Measurements from ENCODE around the gene MTX1.
A peak's percentile ranks its signal among the peaks of the same experiment; 100 is the strongest.

Gene MTX1

DNA sequence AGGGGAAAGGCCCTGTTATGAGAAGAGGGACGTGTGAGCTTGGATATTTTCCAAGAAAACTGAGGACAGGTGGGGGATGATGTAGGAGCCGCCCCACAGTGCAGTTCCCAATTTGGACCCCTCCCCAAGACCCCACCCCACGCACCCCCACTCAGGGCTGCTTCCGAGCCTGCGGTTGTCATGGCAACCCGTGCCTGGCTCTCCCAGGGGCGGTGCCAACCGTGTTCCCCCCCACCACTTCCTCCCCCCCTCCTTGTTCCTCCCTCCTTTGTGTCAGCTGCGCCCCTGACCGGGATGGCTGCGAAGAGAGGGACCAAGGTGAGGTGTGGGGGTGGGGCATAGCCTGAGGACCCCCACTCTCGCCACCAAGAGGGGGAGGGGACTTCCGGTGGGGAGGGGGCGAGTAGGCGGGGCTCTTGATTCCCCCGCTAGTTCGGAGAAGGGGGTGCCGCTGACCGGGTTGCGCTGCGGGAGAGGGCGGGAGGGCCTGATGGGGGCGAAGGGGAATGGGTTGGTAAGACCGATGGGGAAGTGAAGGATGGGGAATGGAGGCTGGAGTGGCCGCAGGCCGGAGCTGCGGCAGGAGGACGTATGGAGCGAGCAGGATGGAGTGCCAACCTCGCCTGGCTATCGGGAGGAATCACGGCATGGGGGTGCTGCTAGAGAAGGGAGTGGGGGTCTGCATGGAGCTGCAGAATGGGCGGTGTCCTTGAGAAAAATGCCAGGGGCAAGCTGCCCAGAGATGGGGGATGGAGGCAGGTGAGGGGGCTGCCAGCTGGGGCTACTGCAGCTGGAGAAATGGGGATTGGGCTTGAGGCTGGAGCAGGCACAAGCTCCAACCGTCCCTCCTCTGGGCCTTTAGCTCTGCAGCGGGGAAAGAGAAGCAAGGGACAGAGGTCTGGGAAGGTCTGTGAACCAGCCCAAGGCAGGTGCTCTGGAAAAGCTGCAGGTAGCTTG is 33.9 kb upstream of the MTX1 start:
- peak in 1 of 2 donors; percentile 42 for DNase-seq (ENCODE audit: low read depth in 2 of 2)

DNA sequence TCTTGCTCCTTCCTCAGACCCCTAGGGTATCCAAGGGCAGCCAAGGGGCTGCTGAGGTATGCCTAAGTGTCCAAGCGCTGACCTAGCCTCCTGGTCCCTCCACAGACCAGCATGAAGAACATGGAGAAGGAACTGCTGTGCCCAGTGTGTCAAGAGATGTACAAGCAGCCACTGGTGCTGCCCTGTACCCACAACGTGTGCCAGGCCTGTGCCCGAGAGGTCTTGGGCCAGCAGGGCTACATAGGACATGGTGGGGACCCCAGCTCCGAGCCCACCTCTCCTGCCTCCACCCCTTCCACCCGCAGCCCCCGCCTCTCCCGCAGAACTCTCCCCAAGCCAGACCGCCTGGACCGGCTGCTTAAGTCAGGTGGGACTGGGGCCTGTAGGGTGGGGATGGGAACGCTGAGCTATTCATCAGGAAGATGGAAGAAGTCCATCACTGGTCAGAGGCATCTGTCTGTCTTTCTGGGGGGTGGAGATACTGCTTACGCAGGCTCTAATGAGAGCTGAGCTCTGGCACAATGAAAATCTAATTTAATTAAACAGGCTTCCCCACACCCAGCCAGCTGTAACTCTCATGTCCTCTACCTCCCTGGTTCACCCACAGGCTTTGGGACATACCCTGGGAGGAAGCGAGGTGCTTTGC is 33.1 kb upstream of the MTX1 start:
- no peak for DNase-seq (ENCODE audit: low read depth in 2 of 2)

DNA sequence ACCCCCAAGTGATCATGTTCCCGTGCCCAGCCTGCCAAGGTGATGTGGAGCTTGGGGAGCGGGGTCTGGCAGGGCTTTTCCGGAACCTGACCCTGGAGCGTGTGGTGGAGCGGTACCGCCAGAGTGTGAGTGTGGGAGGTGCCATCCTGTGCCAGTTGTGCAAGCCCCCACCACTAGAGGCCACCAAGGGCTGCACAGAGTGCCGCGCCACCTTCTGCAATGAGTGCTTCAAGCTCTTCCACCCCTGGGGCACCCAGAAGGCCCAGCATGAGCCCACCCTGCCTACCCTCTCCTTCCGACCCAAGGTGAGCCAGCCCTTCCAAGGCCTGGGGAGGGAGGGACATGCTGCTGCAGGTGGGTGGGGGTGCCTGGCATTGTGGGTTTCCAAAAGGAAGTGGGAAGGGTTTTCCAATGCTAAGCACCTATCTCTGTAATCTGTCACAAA is 32.5 kb upstream of the MTX1 start:
- peak in 1 of 2 donors; percentile 7 for DNase-seq (ENCODE audit: low read depth in 2 of 2)

DNA sequence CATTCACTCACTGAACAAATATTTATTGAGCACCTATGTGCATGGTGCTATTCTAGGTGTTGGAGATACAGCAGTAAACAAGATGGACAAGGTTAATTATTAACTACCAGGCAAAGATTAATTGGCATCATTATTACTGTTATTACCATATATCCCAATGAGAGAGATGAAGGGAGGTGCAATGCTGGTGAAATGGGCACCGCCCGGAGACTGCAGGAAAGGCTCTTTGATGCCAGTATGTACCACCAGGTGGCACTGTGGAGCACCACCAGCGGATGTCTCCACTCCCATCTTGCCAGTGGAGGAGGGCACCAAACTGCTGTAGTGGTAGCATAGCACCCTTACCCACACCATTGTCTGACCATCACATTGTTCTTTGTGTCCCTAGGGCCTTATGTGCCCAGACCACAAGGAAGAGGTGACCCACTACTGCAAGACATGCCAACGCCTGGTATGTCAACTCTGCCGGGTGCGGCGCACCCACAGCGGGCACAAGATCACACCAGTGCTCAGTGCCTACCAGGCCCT is 31.9 kb upstream of the MTX1 start:
- peak in 1 of 2 donors; percentile 83 for DNase-seq (ENCODE audit: low read depth in 2 of 2)

DNA sequence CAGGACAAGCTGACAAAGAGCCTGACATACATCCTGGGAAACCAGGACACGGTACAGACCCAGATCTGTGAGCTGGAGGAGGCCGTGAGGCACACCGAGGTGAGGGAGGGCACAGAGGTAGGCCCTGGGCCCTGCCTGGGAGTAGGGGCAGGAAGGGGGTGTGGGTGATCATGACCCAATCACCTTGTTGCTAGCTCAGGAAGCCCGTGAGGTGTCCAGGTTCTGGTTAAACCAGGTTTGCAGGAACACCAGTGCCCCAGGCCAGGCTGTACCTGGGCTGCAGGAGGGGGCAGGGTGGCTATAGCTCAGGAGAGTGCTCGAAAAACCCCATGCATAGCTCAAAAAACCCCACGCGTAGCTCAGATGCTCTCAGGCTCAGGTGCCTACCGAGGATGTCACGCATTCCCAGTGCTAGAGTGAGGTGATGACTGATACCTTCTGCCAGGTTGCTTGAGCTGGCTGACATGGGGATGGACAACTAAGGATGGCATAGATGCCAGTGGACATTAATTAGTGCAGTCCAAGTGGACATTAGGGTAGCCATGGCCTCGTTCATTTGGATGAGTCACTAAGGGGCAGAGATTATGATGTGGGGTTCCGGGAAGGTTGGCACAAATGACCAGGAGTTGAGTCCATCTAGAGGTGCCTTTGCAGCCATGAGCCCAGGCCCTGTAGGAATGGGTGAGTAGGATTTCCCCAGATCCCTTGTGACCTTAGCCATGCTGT is 31.1 kb upstream of the MTX1 start:
- DNase-seq (ENCODE audit: low read depth in 2 of 2): no peak

DNA sequence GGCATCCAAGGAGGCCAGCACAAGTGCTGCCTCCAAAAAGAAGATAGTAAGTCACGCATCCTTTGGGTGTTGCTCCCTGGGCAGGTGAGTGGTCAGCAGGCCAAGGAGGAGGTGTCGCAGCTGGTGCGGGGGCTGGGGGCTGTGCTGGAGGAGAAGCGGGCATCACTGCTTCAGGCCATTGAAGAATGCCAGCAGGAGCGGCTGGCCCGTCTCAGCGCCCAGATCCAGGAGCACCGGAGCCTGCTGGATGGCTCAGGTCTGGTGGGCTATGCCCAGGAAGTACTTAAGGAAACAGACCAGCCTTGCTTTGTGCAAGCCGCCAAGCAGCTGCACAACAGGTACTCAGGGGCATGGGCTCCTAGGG is 30.6 kb upstream of the MTX1 start:
- DNase-seq (ENCODE audit: low read depth in 2 of 2): no peak

DNA sequence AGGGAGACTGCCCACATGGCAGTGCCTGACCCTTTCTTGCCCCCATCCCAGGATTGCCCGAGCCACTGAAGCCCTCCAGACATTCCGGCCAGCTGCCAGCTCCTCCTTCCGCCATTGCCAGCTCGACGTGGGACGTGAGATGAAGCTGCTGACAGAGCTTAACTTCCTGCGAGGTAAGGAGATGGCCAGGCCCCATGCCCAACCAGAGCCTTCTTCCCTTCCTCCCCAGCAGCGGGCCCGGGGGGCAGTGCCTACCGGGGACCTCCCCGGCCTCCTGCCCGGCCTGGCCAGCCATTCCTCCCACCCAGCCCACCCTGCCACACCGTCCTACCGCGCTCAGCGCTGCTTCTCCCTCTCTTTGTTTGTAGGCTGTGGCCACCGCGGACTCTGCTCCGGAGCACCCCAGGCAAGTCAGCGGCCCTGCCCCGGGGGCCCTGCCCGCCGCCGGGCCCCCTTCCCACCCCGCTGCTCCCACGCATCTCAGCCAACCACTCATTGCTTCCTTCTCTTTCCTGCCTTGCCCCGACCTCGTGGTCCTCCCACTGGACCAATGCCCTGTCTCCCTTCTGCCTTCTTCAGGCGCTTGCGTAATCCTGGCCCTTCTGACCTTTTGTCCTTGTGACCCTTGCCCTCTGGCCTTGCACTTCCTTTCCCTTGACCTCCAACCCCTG is 29.9 kb upstream of the MTX1 start:
- DNase-seq (ENCODE audit: low read depth in 2 of 2): no peak

DNA sequence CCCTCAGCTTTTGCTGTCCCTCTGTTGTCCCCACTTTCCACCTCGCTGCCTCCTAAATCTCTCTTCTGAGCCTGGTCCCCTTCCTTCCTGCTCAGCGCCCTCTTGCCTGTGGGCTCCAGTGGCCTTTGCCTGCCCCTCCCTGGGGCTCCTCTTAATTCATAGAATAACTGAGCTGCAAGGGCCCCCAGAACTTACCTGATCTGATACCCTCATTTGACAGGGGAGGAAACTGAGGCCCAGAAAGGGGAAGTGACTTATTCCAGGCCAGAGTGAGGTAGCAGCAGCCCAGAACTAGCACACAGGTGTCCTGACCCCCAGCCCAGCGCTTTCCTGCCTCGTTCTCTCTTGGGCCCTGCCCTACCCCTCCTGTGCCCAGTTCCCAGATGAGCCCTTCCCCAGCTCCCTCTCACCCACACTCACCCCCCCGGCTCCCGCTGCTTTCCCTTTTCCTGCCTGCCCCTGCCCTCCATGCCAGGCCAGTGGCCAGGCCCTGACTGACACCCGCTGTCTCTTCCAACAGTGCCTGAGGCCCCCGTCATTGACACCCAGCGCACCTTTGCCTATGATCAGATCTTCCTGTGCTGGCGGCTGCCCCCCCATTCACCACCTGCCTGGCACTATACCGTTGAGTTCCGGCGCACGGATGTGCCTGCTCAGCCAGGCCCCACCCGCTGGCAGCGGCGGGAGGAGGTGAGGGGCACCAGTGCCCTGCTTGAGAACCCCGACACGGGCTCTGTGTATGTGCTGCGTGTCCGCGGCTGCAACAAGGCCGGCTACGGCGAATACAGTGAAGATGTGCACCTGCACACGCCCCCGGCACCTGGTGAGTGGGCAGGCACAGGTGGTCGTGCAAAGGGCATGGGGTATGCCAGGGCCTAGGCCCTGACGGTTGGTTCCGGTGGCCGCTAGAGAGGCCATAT is 29.1 kb upstream of the MTX1 start:
- no peak for DNase-seq (ENCODE audit: low read depth in 2 of 2)

DNA sequence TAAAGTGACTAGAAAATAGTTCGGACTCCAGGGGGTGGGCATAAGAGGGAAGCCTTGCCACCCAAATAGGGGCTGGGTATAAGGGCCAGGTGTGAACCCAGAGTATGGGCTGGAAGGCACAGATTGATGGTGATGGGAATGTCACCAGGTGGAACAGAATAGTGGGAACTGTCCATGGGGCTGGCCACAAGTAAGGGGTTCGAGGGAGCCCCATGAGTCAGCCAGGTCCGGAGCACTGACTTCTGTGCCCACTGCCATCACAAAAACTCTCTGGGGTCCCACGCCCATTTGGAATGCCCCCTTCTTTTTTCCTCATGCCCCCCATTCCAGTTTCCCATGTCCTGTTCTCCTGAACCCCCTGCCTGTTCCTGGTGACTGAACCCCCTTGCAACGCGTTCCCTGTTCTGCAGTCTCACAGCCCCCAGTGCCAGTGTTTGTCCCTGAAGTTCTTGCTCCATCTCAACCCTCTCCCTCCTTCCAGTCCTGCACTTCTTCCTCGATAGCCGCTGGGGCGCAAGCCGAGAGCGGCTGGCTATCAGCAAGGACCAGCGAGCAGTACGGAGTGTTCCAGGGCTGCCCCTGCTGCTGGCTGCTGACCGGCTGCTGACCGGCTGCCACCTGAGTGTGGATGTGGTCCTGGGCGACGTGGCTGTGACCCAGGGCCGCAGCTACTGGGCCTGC is 27.0 kb upstream of the MTX1 start:
- DNase-seq (ENCODE audit: low read depth in 2 of 2): no peak

DNA sequence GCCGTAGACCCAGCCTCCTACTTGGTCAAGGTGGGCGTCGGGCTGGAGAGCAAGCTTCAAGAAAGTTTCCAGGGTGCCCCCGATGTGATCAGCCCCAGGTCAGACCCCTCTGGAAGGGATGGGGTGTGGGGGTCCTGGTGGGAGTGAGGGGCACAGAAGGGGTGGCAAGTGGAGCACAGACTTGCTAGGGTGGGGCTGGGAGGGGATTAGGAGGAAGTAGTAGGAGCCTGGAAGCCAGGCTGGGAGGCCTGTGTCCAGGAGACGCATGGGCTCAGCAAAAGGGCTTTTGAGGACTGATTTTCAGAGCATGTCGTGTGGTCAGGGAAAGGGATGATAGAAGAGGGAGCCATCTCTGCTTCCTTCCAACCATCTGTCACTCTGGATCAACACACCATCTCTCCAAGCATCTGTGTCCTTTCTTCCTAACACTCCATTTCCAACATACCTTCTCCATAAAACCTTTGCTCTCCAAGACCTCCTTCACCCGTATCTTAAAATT is 26.4 kb upstream of the MTX1 start:
- DNase-seq (ENCODE audit: low read depth in 2 of 2): no peak

DNA sequence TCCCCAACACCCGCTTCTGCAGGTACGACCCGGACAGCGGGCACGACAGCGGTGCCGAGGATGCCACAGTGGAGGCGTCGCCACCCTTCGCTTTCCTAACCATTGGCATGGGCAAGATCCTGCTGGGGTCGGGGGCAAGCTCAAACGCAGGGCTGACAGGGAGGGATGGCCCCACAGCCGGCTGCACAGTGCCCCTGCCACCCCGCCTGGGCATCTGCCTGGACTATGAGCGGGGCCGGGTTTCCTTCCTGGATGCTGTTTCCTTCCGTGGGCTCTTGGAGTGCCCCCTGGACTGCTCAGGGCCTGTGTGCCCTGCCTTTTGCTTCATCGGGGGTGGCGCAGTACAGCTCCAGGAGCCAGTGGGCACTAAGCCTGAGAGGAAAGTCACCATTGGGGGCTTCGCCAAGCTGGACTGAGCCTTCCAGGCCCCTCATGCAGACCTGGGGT is 24.7 kb upstream of the MTX1 start:
- DNase-seq (ENCODE audit: low read depth in 2 of 2): no peak

DNA sequence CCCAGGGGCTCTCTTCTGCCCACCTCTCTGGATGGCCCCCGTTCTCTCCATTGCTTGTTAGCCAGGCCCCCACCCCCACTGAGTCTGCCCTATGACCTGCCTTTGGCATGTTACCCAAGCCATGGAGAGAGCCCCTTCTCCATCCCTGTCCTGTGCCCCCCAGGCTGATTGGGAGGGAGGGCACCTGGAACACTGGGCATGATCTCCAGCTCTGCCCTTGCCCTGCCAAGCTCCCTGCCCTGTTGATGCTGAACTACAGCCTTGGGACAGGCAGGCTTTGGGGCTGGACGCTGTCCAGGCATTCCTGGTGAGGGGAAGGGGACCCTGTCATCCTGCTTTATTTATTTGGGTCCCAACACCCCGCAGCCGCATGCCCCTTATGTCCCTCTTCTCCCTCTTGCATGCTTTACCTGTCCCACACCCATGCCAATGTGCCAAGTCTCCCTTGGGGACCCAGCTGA is 24.1 kb upstream of the MTX1 start:
- DNase-seq (ENCODE audit: low read depth in 2 of 2): no peak

DNA sequence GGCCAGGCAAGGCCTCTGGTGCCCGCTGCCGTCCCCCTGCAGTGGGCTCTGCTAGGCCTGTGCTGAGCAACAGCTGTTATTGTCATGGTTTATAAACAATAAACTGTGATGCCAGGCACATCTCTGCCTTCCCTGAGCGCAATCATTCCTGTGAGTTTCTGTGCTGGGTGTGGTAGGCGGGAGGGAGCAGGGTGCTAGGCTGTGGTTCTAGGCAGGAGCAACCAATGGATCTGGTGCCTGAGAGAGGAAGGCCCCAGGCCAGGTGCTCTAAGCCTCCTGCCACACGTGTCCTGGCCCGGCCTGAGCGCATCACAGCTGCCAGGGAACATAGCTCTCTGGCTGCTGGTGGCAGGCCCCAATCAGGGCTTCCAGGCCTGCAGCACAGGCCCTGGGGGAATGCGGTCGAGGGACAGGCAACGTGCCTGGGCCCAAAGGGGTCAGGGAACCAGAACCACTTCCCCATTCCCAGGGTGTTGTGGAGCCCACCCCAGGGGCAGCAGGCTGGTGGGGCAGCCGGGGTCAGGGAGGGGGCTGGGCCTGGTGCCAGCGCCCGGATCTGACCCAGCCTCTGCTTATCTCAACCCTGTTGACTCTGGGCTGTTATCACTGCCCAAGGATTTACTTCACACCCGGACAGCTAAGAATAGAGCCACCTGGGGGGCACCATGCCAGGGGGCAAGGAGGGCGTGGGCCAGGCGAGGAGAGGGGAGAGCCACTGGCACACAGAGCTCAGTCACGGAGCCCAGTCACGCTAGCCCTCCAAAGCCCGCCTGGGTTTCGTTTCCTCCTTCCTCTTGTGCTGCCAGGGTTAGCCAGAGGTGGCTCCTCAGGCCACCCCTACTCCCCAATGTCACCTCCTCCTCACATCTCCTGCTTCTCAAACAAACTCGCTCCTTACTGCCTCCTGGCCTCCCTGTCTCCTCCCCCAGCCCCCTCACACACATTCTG is 23.4 kb upstream of the MTX1 start:
- no peak for DNase-seq (ENCODE audit: low read depth in 2 of 2)

DNA sequence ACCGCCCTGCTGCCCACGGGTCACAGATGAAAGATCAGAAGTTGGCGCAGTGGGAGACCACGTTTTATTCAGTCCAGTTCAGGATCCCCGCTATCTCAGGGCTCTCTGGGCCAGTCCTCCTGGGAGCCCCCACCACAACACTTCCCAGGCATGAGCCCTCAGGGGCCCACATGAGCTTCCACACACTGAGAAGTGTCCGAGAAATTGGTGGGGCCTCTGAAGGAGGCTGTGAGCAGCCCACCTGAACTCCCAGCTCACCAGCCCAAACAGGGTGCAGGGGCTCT is 22.8 kb upstream of the MTX1 start:
- no peak for DNase-seq (ENCODE audit: low read depth in 2 of 2)

DNA sequence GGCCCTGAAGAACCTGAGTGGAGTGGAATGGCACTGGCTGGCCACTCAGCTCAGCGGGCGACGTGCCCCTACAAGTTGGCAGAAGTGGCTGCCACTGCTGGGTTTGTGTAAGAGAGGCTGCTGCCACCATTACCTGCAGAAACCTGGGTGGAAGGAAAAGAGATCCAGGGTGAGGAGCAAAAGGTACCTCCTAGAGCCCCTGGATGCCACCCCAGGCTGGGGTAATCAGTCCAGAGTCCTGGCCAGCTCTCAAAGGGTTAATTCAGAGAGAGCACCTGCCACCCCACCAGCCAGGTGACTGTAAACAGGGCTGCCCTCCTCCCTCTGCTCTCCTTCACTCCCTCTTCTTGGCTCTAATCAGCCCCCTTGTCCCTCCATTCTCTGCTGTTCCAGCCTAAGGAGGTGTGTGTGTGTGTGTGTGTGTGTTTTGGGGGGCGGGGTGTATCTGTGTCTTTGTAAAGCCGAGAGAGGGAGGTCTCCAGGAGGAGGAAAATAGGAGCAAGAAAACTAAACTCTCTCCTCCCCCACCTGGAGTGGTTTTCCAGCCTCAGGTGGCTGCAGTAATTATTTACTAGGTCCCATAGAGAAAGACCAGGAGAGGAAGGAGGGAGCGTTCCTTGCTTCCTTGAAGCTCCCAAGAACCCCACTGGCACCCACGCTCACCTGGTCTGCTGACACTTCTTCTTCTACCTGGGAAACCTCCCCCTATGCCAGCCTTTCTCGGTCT is 22.3 kb upstream of the MTX1 start:
- no peak for DNase-seq (ENCODE audit: low read depth in 2 of 2)

DNA sequence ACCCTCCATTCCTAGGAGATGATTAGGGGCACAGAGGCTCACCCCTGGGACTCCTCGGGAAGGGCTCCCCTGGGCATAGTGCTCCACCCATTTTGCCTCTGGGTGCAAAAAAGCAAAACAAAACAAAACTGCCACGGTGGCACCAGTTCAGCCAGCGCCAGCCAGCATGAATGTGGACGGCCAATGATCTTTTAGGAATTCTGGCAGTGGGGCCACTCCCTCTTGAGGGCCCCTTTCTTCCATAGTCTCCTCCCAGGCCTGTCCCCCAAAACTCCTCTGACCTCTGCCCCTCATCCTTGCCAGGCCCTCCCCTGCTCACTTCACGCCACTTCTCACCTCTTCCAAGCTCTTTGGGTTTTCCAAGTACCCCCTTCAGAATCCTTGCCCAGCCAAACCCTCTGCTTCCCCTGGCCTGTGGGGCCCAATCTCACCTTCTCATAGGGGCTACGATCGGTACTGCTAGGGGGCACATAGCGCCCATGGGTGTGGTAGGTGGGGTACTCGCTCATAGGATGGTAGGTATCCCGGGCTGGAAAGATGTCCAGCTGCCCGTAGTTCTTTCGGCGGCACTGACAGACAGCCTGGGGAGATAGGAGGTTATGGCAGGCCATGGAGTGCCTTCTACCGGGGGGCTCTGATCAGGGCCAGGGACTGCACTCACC is 21.6 kb upstream of the MTX1 start:
- DNase-seq (ENCODE audit: low read depth in 2 of 2): no peak

DNA sequence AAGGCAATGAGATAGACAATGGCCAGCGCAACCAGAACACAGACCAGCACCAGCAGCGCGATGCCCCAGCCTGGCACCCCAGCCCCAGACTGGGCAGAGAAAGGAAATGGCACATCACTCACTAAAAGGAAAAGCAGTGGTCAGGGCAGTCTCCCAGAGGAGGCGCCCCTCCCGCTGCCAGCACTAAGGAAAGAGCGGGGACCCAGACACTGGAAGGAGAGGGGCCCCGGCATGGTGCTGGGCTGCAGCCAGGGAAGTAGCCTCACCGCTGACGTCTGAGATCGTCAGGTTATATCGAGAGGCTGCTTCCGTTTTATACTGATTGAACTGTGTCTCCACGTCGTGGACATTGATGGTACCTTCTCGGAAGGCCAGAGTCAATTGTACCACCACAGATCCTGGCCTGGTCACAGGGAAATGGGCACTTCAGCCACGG is 21.0 kb upstream of the MTX1 start:
- DNase-seq (ENCODE audit: low read depth in 2 of 2): no peak
